Activated T-helper 1 cell treated with anti-CD3 and anti-CD28 coated beads, Interleukin-2, amount 50 U/mL, for 16 hours (primary cell): Measurements from ENCODE around the gene ZFYVE16.
"Not testable (repeated sequence)": the region's sequence is repeated elsewhere in the genome, so short reads cannot be mapped to it uniquely, and the experiment has no call there.

Experiments used
- DNase-seq, 2 donors: peaks; one replicate each; pipeline ENCODE4 v3.0.0-alpha.2; 2020; ENCODE audit warnings: low read depth in 1 of 2, low spot score in 1 of 2

The ZFYVE16 gene

GRCh38 chr5:80409367-80409966 is 1.6 kb downstream of the ZFYVE16 start:
- DNase-seq, result no peak

DNA sequence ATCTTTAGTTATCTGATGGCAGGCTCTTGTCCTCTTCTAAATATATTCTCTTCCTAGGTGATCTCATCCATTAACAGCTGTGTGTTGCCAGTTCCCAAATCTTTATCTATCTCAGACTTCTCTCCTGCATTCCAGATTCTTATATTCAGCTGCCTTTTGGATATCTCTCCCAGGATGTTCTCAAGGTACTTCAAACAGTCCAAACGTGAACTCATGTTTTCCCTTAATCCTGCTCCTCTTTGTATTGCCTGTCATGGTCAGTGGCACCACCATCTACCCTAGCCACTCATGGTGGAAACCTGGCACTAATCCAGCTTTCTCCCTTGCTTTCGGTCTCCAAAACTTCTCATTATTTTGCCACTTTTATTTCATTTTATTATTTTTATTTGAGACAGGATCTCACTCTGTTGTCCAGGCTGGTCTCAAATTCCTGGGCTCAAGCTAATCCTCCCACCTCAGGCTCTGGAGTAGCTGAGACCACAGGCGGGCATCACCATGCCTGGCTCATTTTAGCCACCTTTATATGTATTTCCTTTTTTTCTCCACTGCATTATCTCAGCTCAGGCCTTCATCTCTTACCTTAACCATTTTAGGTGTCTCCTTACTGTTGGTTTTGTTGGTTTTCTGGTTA is 3.8 kb downstream of the ZFYVE16 start:
- DNase-seq, result no peak

DNA sequence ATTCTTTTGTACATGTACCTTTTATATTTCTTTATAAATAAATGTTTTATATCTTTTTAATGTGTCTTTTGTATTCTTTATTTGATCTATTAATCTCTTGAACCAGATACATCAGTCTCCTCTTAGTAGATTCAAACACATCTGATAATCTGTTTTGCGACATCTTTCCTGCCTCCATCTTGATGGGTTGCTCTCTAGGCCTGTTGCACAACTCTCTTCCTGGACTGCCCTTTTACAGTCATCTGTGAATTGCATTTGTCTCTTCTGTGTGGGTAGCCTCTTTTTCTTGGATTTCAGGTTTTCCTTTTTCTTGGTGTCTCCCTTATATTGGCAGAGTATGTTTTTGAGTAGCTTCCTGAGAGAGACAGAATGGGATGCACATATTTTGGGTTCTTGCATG is 6.2 kb downstream of the ZFYVE16 start:
- no peak for DNase-seq

DNA sequence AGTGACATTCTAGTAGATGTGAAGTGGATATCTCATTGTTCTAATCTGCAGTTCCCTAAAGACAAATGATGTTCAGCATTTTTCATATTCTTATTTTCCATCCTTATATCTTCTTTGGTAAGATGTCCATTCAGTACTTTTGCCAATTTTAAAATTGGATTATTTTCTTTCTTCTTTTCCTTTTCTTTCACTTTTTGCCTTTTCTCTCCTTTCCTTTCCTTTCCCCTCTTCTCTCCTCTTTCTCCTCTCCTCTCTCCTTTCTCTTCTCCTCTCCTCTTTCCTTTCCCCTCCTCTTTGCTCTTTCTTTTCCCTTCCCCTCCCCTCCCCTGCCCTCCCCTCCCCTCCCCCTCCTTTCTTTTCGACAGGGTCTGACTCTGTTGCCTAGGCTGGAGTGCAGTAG is 10.1 kb downstream of the ZFYVE16 start:
- no peak for DNase-seq

GRCh38 chr5:80424365-80424764 is 16.5 kb downstream of the ZFYVE16 start:
- DNase-seq, result not testable (repeated sequence)

DNA sequence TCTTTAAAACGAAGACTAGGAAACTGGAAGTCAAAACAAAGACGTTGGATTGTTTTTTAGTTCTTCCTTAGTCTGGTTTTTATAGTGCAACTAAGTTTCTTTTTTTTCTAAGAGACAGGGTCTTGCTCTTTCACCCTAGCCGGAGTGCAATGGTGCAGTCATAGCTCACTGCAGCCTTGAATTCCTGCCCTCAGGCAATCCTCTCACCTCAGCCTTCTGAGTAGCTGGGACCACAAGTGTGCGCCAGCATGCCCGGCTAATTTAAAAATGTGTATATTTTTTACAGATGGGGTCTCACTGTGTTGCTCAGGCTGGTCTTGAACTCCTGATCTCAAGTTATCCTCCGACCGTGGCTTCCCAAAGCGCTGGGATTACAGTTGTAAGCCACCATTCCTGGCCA is 27.6 kb downstream of the ZFYVE16 start:
- no peak for DNase-seq

DNA sequence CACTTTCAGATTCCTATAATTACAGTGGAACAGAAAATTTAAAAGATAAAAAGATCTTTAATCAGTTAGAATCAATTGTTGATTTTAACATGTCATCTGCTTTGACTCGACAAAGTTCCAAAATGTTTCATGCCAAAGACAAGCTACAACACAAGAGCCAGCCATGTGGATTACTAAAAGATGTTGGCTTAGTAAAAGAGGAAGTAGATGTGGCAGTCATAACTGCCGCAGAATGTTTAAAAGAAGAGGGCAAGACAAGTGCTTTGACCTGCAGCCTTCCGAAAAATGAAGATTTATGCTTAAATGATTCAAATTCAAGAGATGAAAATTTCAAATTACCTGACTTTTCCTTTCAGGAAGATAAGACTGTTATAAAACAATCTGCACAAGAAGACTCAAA is 29.5 kb downstream of the ZFYVE16 start:
- no peak for DNase-seq

- no peak for DNase-seq
Measured at GRCh38 chr5:80438739-80439138, 30.9 kb downstream of the ZFYVE16 start.

DNA sequence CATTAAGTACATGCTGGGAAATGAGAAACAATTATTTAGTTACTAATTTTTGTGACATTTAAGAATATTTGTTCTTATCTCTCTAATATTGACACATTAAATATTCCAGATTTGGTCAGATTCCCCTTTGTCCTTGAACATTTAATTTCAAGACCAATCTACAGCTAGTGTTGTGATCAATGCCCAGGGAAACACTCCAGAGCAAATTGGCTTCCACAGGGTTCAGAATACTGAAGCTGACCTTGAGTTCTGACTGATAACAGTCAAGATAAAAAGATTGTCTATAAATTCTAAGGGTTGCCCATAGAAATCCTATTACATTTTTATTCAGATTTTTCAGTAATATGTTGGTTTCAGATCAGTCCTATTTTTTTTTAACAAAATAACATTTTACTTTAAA is 31.3 kb downstream of the ZFYVE16 start:
- no peak for DNase-seq

- no peak for DNase-seq
Measured at GRCh38 chr5:80442742-80443141, 34.9 kb downstream of the ZFYVE16 start.

DNA sequence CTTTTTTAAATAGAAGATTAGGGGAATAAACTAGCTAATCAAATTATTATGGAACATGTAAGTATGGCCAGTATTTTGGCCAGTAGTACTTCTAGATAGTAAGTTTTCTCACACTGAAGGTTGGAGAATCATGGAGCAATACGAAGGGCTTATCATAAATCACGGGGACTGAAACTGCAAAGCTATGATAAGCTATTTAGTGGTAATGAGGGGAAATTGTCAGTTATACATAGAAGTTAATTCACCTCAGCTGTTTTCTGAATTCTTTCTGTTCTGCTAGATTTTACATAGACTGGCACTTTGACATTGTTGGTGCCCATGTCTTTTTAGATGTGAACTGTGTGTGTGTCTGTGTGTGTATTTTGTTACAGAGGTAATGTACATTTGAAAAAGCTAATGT is 45.5 kb downstream of the ZFYVE16 start:
- DNase-seq, result no peak

GRCh38 chr5:80463269-80463668 is 55.4 kb downstream of the ZFYVE16 start:
- DNase-seq, result no peak

GRCh38 chr5:80466669-80467485 is 59.0 kb downstream of the ZFYVE16 start:
- no peak for DNase-seq

DNA sequence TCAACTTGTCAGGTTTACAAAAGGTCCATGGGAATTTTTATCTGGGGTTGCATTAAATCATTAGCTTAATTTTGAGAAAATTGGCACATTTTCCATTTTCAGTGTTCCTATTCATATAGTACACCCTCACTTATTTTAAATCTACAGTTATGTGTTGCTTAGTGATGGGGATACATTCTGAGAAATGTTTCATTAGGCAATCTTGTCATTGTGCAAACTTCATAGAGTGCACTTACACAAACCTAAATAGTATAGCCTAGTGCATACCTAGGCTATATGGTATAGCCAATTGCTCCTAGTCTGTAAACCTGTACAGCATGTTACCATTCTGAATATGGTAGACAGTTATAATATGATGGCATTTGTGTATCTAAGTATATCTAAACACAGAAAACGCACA is 60.3 kb downstream of the ZFYVE16 start:
- no peak for DNase-seq

DNA sequence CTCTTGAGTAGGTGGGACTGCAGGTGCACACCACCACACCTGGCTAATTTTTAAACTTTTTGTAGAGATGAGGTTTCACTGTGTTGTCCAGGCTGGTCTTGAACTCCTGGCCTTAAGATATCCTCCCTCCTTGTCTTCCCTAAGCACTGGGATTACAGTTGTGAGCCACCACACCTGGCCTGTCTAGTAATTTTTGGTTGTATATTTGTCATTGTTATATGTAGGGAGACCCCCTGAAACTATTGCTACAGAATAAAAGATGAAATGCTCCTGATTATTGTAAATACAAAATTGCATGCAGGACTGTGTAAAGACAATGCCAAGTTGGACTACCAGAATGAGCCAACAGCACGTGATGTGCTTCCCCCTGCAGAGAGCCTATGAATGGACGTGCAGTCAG is 62.8 kb downstream of the ZFYVE16 start:
- DNase-seq, result not testable (repeated sequence)

GRCh38 chr5:80474929-80475328 is 67.1 kb downstream of the ZFYVE16 start:
- DNase-seq, result no peak

- DNase-seq, result no peak
Measured at GRCh38 chr5:80479713-80480112, 71.8 kb downstream of the ZFYVE16 start.

DNA sequence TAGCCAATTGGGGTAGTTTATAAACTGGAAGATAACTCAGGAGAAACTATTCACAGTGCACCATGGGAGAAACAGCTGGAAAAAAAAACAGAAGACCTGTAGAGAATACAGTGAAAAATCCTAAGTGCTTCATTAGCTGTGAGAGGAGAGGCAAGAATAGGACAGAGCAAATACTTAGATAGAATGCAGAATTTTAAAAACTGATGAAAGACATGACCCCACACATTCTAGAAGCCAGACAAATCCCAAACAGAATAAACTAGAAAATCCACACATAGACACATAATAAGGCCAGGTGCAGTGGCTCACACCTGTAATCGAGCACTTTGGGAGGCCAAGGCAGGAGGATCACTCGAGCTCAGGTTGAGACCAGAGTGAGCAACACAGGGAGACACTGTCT is 72.5 kb downstream of the ZFYVE16 start:
- DNase-seq, result no peak

- DNase-seq, result no peak
Measured at GRCh38 chr5:80481019-80481893, 73.4 kb downstream of the ZFYVE16 start.

GRCh38 chr5:80482578-80482977 is 74.7 kb downstream of the ZFYVE16 start:
- DNase-seq, result no peak

DNA sequence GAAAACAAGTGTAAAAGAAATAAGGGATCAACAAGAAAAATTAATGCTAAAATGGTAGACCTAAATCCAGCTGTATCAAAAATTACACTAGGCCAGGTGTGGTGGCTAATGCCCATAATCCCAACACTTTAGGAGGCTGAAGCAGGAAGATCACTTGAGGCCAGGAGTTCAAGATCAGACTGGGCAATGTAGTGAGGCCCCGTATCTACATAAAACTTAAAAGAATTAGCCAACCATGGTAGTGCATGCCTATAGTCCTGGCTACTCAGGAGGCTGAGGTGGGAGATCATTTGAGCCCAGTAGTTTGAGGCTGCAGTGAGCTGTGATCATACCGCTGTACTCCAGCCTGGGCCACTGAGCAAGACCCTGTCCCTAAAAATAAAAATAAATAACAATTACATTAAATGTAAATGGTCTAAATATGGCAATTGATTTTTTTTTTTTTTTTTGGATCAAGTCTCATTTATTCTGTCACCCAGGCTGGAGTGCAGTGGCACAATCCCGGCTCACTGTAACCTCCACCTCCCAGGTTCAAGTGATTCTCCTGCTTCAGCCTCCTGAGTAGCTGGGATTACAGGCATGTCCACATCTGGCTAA is 75.9 kb downstream of the ZFYVE16 start:
- DNase-seq, result no peak
